Effector memory CD8-positive, alpha-beta T cell (primary cell): ENCODE data around the gene CSF2RB.

Source experiments
- ATAC-seq: fragments of 150-1000 bp; cut with Tn5 transposase; replicated peaks from 2 replicates; pipeline ENCODE4 v1.10.0; 2021; ENCODE audit warnings: mild to moderate bottlenecking, moderate library complexity
- DNase-seq, 3 experiments: peaks; one replicate each; pipeline ENCODE4 v3.0.0; 2021
- H3K27ac Mint-ChIP-seq, 2 donors: one replicate each; pipeline ENCODE4 v1.8.0; 2022; ENCODE audit warnings: mild to moderate bottlenecking in 2 of 2, mixed read lengths in 2 of 2, moderate library complexity in 2 of 2
- H3K27me3 Mint-ChIP-seq, 2 donors: one replicate each; pipeline ENCODE4 v1.8.0; 2022; ENCODE audit warnings: mixed read lengths in 2 of 2
- H3K36me3 Mint-ChIP-seq: one replicate; pipeline ENCODE4 v1.8.0; 2022; ENCODE audit warnings: mild to moderate bottlenecking, moderate library complexity, mixed read lengths; ENCODE audit not compliant: insufficient read depth
- H3K4me1 Mint-ChIP-seq, 2 donors: one replicate each; pipeline ENCODE4 v1.8.0; 2022; ENCODE audit warnings: low read depth in 2 of 2, mixed read lengths in 2 of 2
- H3K4me3 Mint-ChIP-seq, 2 donors: one replicate each; pipeline ENCODE4 v1.8.0; 2022; ENCODE audit warnings: mild to moderate bottlenecking in 2 of 2, mixed read lengths in 2 of 2, moderate library complexity in 2 of 2
- H3K9me3 Mint-ChIP-seq, 2 donors: one replicate each; pipeline ENCODE4 v1.8.0; 2022; ENCODE audit warnings: mixed read lengths in 2 of 2
- total RNA-seq, 9 experiments: gene quantifications; one replicate each; lab custom pipeline; 2026; lab: John Stamatoyannopoulos, UW

The CSF2RB gene
- total RNA-seq, result 0 to 0.97 (median 0.13) reads per million in 9 experiments

DNA sequence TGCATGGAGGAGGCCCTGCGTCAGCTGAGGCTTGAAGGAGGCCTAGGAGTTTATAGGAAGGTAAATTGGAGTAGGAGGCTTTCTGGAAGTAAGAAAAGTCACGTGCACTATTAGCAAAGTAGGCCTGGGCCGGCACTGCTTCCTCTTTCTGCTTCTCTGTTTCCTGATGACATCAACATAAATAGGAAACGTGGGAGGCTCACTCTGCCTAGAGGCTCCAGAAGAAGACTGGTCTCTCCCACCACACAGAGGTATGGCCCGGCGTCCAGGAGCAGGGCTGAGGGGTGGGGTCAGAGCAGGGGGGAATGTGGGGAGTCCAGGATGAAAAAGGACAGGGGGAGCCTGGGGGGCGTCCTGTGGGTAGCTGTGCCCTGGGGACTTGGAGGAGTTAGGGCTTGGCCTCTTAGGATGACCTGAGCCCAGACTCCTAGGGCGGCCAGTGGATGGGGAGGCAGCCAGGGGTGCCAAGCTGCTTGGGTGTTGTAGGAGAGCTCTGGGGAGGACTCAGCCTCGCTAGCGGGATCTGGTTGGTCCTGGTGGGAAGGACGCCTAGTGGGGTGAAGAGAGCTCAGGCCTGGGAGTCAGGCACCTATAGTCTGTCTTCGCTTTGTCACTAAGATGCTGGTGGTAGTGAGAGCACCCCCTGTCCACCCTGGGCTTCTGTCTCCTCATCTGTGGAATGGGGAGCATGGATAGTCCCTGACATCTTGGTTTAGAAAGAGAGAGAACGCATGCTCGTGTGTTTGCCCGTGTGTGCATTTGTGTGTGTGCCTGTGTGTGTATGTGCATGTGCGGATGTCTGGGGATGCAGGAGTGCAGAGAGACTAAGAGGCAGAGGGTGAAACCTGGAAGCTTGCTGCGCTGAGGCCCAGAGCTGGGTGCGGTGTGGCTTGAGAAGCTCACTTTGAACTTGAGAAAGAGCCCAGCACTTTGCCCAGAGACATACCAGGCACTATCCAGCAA lies at the start of gene CSF2RB:
Gene CSF2RB, plus strand, starts transcription at position 202 of the 963 bp plus-strand sequence. CDS start 8,580 bp downstream, outside the sequence.
- ATAC-seq (peak; percentile 31), DNase-seq (no peak)
- Mint-ChIP-seq H3K27me3 (peaks cover 42 to 79% of the 10 kb centered on the region in 2 donors), H3K36me3 (no peaks in the 10 kb centered on the region), H3K27ac (peak within 1 kb of the TSS in 1 of 2 donors; percentile 33), H3K9me3 (no peaks in the 10 kb centered on the region), H3K4me1 (no peaks in the 10 kb centered on the region), H3K4me3 (peak within 1 kb of the TSS in 1 of 2 donors; percentile 31)

DNA sequence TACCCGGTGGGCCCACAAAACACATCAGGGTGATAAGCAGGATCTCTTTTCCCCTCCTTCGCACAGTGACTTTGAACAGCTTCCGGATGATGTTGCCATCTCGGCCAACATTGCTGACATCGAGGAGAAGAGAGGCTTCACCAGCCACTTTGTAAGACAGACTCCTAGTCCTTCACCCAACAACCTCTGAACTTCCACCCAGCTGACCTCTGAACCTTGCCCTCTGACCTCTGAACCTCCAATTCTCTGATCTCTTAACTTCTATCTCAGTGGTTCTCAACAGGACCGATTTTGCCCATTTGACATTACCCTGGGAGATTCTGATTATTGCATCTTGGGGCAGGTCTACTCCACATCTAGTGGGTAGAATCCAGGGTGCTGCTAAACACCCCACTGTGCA lies 49.4 kb upstream of the CSF2RB start:
- Mint-ChIP-seq H3K4me1 (peaks cover 10 to 13% of the 10 kb centered on the region in 2 donors), H3K9me3 (no peaks in the 10 kb centered on the region), H3K27me3 (peaks cover 0 to 20% of the 10 kb centered on the region in 2 donors), H3K36me3 (peaks cover 2% of the 10 kb centered on the region), H3K27ac (no peak overlapping the region), H3K4me3 (no peak overlapping the region)
- DNase-seq, result no peak
- no peak for ATAC-seq

DNA sequence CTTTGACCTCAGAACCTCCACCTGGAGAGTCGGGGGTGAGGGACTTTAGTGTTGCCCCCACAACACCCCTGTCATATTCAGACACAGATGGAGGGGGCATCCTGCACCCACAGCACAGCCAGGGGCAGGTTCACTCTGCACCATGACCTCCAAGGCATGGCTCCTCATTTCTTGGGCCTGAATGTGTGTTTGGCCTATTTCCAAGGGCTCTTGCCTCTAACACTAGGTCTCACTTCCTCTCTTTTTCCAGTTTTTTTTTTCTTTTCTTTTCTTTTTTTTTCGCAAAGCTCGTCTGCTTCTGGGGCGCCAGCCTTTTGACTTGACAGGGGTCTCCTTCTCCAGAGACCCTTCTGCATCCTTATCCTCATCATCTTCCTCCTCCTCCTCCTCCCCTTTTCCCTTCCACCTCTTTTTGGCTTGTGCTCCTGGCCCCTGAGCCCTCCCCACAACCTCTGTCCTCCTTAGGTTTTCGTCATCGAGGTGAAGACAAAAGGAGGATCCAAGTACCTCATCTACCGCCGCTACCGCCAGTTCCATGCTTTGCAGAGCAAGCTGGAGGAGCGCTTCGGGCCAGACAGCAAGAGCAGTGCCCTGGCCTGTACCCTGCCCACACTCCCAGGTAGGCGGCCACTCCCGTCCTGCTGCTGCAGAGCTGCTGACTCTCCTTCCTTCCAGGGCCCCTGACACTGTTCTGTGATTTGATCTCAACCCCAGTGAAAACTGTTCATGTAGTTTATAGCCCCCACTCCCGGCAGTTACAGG lies 48.8 kb upstream of the CSF2RB start:
- Mint-ChIP-seq H3K27ac (peak overlapping the region in 1 of 2 donors; percentile 47), H3K4me1 (peaks cover 10 to 14% of the 10 kb centered on the region in 2 donors)
- no peak for ATAC-seq

DNA sequence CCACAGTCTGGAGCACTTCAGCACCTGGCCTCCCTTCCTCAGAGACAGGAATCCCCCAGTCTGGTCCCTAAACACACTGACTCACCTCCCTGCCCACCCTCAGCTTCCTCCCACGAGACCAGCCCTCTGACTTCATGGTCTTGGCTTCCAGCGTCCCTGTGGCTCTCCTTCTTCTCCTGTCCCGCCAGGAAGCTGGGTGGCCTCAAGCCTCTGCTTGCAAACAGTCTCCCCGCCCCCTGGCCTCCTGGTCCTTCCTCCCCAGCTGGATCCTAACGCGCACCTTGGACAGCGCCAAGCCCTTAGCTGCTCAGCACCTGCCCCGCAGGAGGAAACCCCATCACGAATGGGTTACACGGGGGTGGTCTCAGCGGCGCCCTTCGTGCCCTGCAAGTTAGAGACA lies 48.1 kb upstream of the CSF2RB start:
- Mint-ChIP-seq H3K27me3 (peaks cover 0 to 20% of the 10 kb centered on the region in 2 donors), H3K4me1 (peaks cover 5 to 7% of the 10 kb centered on the region in 2 donors), H3K9me3 (no peaks in the 10 kb centered on the region), H3K36me3 (peaks cover 2% of the 10 kb centered on the region), H3K27ac (peak overlapping the region in 1 of 2 donors; percentile 47), H3K4me3 (no peak overlapping the region)
- no peak for ATAC-seq
- no peak for DNase-seq

More for the DNA sequence above, 48.8 kb upstream of the CSF2RB start:
- Mint-ChIP-seq H3K36me3 (peaks cover 2% of the 10 kb centered on the region), H3K27me3 (peaks cover 0 to 20% of the 10 kb centered on the region in 2 donors), H3K9me3 (no peaks in the 10 kb centered on the region), H3K4me3 (no peak overlapping the region)
- DNase-seq, result no peak

DNA sequence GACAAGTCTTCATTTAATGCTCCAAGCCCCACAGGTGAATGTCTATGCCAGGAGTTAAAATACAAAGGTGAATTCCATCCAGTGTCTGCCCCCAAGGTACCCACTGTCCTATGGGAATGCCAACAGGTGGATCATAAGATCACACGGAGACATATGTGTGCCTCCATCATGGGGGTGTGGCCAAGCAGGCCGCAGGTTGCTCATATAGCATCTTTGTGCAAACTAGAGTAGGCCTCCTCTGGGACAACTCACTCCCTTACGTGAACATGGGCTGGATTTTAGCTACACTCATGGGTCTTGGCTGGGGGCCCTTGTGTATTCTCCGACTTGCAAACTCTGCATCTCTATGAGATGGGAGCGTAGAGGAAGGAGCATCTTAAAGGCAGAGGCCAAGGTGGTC lies 45.7 kb upstream of the CSF2RB start:
- no peaks in the 10 kb centered on the region for H3K9me3 Mint-ChIP-seq
- ATAC-seq (no peak), DNase-seq (no peak)
- H3K4me1 Mint-ChIP-seq, result peaks cover 0 to 2% of the 10 kb centered on the region in 2 donors
- H3K27ac Mint-ChIP-seq, result no peak overlapping the region
- peaks cover 0 to 20% of the 10 kb centered on the region in 2 donors for H3K27me3 Mint-ChIP-seq
- H3K36me3 Mint-ChIP-seq, result peaks cover 2% of the 10 kb centered on the region
- no peak overlapping the region for H3K4me3 Mint-ChIP-seq

DNA sequence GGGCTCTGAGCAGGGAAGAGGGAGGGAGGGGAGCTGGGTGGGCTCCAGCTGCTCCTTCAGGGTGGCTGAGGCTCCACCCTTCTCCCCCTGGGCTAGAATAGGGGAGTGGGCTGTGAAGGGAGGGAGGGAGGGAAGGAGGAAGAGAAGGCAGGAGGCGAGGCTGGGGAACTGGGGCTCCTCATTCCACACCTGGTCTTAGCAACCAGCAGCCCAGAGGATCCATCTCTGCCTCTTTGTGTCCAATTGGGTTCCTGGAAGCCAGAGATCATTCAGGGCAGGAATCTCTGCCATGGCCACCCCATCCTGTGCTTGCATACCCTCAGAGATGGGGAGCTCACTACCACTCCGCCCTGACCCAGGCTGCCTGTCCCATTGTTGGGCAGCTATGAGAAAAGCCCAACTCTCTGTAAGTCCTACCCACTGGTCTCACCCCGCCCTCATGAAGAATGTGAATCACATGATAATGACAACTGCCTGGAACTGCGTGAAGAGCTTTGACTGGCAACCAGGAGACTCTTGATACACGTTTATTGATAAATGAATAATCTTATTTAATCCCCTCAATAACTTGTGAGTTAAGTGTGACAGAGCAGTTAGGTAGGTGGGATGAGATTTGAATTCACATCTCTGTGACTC lies 44.8 kb upstream of the CSF2RB start:
- ATAC-seq, result no peak
- no peak overlapping the region for H3K27ac Mint-ChIP-seq
- DNase-seq, result no peak
- H3K4me1 Mint-ChIP-seq, result peaks cover 2 to 9% of the 10 kb centered on the region in 2 donors
- peaks cover 0 to 20% of the 10 kb centered on the region in 2 donors for H3K27me3 Mint-ChIP-seq
- no peaks in the 10 kb centered on the region for H3K9me3 Mint-ChIP-seq
- no peak overlapping the region for H3K4me3 Mint-ChIP-seq
- peaks cover 7% of the 10 kb centered on the region for H3K36me3 Mint-ChIP-seq

DNA sequence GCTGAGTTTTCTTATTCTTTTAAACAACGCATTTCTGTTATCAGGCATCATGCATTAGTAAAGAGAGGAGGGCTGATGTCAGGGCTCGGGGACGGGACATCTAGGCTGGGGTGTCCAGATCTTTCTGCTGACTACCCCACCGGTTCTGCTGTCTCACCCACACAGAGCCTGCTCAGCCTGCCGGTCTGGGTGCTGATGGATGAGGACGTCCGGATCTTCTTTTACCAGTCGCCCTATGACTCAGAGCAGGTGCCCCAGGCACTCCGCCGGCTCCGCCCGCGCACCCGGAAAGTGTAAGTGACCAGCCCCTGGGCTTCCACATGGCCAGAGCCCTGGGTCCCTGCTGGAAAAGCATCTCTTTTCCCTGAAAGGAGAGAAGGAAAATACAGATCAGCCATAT lies 43.2 kb upstream of the CSF2RB start:
- Mint-ChIP-seq H3K27ac (no peak overlapping the region), H3K36me3 (peaks cover 8% of the 10 kb centered on the region), H3K4me3 (no peak overlapping the region), H3K27me3 (peaks cover 0 to 15% of the 10 kb centered on the region in 2 donors), H3K9me3 (no peaks in the 10 kb centered on the region), H3K4me1 (peaks cover 6 to 15% of the 10 kb centered on the region in 2 donors)
- no peak for DNase-seq
- no peak for ATAC-seq

DNA sequence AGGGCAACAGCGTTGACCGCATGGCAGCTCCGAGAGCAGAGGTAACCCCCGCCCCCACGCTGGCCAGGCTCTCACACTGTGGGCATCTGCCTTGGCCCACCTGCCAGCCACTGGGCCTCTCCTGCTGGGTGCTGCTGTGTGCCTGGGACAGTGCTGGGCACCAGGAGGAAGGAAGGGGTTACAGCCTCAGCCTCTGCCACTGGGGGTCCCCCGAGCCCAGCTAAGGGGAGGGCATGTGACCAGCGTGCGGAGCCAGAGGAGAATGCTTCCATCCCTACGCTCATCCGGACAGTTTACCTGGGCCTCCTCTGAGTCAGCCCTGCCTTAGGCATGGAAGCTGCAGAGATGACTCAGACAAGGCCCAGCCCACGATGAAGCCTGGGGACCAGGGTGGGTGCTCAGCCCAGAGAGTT lies 41.8 kb upstream of the CSF2RB start:
- Mint-ChIP-seq H3K4me1 (peaks cover 6 to 15% of the 10 kb centered on the region in 2 donors), H3K27ac (no peak overlapping the region), H3K36me3 (peaks cover 6% of the 10 kb centered on the region), H3K27me3 (peaks cover 0 to 8% of the 10 kb centered on the region in 2 donors), H3K9me3 (no peaks in the 10 kb centered on the region), H3K4me3 (no peak overlapping the region)
- no peak for ATAC-seq
- no peak for DNase-seq

DNA sequence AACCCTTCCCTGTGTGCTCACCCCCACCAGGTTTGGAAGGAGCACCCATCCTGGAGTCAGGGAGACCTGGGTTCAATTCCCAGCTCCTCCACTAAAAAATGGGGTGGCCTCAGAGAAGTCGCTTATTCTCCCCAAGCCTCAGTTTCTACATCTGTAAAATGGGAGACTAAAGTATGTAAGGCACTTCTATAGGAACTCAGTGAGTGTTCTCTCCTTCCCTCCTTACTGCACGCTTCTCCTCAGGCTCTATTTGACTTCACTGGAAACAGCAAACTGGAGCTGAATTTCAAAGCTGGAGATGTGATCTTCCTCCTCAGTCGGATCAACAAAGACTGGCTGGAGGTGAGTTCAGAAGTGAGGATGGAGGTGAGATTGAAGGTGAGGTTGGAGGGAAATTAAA lies 41.3 kb upstream of the CSF2RB start:
- Mint-ChIP-seq H3K9me3 (no peaks in the 10 kb centered on the region), H3K36me3 (peaks cover 6% of the 10 kb centered on the region), H3K27ac (no peak overlapping the region), H3K27me3 (peaks cover 0 to 6% of the 10 kb centered on the region in 2 donors), H3K4me3 (no peak overlapping the region), H3K4me1 (peaks cover 6 to 15% of the 10 kb centered on the region in 2 donors)
- ATAC-seq, result no peak
- DNase-seq, result no peak

DNA sequence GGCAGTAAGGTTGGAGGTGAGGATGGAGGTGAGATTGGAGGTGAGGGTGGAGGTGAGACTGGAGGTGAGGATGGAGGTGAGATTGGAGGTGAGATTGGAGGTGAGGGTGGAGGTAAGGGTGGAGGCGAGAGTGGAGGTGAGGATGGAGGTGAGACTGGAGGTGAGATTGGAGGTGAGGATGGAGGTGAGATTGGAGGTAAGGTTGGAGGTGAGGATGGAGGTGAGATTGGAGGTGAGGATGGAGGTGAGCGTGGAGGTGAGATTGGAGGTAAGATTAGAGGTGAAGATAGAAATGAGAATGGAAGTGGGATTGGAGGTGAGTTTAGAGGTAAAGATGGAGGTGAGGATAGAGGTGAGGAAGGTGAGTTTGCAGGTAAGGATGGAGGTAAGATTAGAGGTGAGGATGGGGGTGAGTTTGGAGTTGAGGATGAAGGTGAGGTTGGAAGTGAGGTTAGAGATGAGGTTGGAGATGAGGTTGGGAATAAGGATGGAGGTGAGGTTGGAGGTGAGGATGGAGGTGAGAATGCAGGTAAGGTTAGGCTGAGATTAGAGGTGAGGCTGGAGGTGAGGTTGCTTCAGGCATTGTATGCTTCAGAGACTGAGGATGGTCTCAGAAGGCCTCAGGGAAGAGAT lies 40.4 kb upstream of the CSF2RB start:
- Mint-ChIP-seq H3K4me1 (peaks cover 6 to 15% of the 10 kb centered on the region in 2 donors), H3K9me3 (no peaks in the 10 kb centered on the region), H3K4me3 (no peak overlapping the region), H3K27ac (peak overlapping the region in 1 of 2 donors; percentile 90), H3K36me3 (peaks cover 6% of the 10 kb centered on the region), H3K27me3 (peaks cover 6 to 8% of the 10 kb centered on the region in 2 donors)
- DNase-seq (no peak), ATAC-seq (no peak)

DNA sequence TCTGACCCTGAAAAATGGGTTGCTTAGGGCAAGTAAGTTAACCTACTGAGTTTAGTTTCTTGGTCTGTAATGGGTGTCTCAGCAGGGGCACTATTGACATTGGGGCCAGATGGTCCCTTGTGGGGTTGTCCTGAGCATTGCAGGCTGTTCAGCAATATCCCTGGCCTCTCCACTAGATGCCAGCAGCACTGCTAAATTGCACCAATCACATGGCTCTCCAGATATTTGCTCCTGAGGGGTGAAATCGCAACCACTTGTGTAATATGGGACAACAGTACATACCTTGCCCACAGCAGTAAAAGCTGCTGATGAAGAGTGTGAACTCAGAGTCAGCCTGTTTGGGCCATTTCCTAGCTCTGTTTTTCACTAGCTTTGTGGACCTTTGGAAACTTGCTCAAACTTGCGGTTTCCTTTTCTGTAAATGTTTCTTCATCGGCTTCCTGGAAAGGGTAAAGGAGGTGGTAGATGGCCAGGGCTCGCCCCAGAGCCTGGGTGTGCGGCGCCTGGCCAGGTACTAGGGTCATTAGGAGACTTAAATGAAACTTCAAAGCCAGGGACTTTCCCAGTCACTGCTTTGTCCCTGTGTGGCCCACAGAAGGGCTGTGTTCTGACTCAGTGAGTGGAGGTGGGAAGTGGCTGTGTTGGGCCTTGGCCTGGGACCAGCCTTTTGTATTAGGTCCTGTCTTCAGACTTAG lies 39.7 kb upstream of the CSF2RB start:
- Mint-ChIP-seq H3K9me3 (no peaks in the 10 kb centered on the region), H3K4me3 (peak overlapping the region in 1 of 2 donors; percentile 46), H3K27me3 (peaks cover 13 to 16% of the 10 kb centered on the region in 2 donors), H3K36me3 (peaks cover 6% of the 10 kb centered on the region), H3K4me1 (peaks cover 6 to 15% of the 10 kb centered on the region in 2 donors), H3K27ac (peak overlapping the region; percentile 78 to 90)
- ATAC-seq, result peak; percentile 57
- no peak for DNase-seq

DNA sequence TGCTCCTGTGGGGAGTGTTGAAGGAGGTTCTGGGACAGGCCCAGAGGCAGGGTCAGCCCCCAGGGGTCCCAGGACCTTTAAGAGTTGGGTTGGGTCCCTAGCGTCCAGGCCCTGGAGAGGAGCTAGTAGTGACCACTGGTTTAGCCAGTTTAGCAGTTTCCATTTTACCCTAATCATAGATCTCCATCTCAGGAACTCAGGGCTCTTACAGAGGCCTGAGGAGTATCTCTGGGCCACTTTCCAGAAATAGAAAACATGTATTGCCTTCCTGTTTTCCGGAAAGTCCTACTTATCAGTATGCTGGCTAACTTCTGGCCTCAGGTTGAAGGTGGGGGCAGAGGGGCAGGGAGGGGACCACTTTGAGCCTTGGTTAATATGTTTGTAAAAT lies 39.1 kb upstream of the CSF2RB start:
- peaks cover 18 to 22% of the 10 kb centered on the region in 2 donors for H3K27me3 Mint-ChIP-seq
- H3K27ac Mint-ChIP-seq, result peak overlapping the region; percentile 78 to 90
- ATAC-seq, result no peak
- peaks cover 6% of the 10 kb centered on the region for H3K36me3 Mint-ChIP-seq
- H3K9me3 Mint-ChIP-seq, result no peaks in the 10 kb centered on the region
- no peak overlapping the region for H3K4me3 Mint-ChIP-seq
- DNase-seq, result no peak
- H3K4me1 Mint-ChIP-seq, result peaks cover 6 to 15% of the 10 kb centered on the region in 2 donors
